ENCODE results near the gene RAMP3.
"Not testable (repeated sequence)": the region's sequence is repeated elsewhere in the genome, so short reads cannot be mapped to it uniquely, and the experiment has no call there.

RAMP3 gene

DNA sequence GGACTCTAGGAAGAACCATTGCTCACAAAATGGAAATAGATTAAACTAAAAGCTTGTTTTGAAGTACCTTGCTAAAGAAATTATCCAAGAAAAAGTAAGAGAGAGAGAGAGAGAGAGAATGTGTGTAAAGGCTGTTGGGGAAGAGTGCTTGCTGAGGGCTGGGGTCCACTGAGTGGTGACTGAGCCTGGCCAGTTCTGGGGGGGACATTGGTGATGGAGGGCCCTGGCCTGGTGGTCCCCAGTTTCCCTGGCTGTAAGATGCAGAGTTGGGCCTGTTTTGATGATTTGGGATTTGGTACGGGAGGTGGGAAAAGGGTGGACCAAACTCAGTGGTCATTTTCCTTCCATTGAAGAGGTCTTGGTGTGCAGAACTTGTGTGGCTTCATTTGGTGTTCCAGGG lies 880 bp downstream of the RAMP3 start:
- no peak for DNase-seq

GRCh38 chr7:45159296-45159695 lies 1.7 kb downstream of the RAMP3 start:
- DNase-seq, result no peak

DNA sequence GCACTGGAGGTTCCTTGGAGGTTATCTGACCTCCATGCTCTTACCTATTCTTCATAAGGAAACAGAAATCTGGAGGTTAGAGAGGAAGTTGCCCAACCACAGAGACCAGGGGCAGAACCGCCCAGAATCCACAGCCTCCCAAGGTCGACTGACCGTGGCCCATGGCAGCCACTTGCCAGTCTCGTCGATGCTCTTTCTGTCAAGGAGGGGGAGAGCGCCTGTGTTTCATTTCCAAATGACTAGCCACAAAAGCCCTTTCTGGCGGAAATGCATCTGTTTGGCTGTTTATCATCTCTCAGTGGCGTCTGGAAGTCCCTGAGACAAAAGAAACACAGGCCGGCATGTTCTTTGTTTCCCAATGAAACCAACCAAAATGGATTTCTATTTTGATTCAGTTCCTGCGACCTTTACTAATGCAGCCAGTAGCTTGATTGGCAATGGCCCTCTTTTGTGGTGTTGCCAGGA lies 2.9 kb downstream of the RAMP3 start:
- DNase-seq, result no peak

DNA sequence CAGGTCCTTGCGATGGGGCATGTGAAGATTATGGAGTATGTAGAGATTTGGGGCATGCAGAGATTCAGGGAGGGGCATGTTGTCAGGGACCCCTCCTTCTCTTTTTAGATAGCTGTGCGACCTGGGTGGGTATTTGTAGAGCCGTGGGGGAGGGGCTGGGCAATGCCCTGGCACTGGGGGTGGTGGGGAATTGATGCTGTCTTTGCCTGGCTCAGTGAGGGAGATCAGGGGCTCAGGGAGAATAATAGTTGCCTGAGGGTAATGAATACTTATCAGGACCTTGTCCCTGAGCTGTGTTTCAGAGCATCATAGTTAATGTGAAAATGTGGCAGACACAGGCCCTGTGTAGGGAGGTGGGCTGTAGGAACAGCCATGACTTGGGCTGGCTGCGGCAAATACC lies 3.5 kb downstream of the RAMP3 start:
- DNase-seq, result no peak

- DNase-seq, result no peak
Observed at GRCh38 chr7:45161842-45162241, 4.3 kb downstream of the RAMP3 start.

DNA sequence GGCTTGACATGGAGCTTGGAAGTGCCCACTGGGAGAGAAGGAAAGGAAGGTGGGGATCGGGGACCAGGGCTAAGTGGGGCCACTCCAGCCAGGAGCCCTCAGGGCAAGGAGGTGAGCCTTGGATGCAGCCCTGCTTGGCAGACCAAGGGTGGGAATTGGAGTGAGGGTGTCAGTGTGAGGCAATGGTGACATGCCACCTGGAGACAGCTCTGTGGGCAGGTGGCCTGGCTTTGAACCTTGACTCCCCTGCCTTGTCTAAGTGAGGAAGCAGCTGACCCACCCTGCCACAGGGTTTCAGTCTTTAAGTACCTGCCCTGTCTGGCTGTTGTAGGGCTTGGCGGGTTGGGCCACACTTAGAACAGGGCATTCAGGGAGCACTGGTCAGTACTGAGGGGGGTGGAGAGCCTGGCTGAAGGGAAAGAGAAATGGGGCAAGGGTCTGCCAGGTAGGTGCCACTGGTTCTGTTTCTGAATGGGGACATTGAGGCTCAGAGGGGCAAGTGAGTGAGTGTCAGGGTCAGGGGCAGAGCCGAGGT lies 4.8 kb downstream of the RAMP3 start:
- no peak for DNase-seq

GRCh38 chr7:45162943-45163691 lies 5.5 kb downstream of the RAMP3 start:
- DNase-seq, result no peak

GRCh38 chr7:45163692-45164052 lies 6.1 kb downstream of the RAMP3 start:
- DNase-seq, result no peak

GRCh38 chr7:45164271-45164670 lies 6.7 kb downstream of the RAMP3 start:
- DNase-seq, result not testable (repeated sequence)

DNA sequence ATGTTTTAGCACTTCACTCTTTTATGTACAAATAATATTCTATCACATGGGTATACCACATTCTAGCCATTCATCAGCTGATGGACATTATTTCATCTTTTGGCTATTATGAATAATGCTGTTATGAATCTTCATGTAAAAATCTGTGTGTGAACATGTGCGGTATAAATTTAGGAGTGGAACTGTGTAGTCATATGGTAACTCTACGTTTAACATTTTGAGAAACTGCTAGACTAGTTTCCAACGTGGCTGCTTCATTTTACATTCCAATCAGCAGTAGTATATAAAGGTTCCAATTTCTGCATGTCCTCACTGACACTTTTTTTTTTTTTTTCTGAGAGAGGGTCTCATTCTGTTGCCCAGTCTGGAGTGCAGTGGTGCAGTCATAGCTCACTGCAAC lies 8.3 kb downstream of the RAMP3 start:
- no peak for DNase-seq

- no peak for DNase-seq
Observed at GRCh38 chr7:45171946-45172345, 14.4 kb downstream of the RAMP3 start.

DNA sequence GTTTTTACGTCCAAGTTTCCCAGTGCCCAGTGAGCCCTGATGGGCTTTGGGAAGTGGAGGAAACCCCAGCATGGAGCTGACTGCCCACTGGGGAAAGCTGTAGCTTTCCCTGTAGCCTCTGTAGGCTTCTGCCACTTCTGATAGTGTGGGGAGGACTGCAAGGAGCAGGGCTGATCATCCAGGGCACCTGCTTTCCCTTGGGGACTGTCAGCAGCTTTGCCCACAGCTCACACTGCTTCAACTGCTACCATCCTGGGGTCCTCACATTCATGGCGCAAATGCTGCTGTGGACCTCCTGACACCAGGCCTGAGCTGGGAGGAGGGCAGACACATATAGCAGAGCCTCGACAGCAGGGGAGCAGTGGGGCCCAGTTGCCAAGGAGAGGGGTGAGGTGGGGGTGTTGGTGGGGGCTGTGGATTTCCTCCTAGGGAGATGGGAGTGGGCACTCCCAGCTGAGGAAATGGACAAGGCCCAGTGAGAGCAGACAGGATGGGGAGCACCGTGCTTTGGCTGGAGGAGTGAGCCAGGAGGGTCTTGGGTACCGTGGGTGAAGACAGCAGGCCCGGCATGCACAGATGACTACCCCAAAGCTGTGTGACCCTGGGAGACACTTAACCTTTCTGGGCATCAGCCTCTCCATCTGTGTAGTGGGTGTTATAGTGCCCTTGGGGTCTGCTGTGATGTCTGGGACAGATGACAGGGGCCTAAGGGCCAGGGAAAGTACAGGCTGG lies 16.2 kb downstream of the RAMP3 start:
- no peak for DNase-seq

GRCh38 chr7:45174328-45174610 lies 16.7 kb downstream of the RAMP3 start:
- no peak for DNase-seq

- DNase-seq, result no peak
Observed at GRCh38 chr7:45174966-45175765, 17.6 kb downstream of the RAMP3 start.

DNA sequence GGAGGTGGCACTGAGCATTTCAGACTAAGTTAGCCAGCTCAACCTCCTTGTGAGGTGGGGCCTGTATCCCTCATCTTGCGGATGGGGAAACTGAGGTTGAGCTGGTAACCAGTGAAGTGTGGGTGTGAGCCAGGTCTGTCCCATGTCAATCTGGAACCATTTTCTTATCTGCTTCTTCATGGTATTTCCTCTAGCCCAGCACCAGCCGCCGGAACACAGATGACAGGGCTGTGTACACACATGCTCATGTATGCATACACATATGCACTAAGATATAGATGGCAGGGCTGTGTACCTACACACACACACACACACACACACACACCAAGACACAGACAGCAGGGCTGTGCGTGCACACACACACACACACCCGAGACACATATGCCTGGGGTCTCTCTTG lies 18.5 kb downstream of the RAMP3 start:
- no peak for DNase-seq

DNA sequence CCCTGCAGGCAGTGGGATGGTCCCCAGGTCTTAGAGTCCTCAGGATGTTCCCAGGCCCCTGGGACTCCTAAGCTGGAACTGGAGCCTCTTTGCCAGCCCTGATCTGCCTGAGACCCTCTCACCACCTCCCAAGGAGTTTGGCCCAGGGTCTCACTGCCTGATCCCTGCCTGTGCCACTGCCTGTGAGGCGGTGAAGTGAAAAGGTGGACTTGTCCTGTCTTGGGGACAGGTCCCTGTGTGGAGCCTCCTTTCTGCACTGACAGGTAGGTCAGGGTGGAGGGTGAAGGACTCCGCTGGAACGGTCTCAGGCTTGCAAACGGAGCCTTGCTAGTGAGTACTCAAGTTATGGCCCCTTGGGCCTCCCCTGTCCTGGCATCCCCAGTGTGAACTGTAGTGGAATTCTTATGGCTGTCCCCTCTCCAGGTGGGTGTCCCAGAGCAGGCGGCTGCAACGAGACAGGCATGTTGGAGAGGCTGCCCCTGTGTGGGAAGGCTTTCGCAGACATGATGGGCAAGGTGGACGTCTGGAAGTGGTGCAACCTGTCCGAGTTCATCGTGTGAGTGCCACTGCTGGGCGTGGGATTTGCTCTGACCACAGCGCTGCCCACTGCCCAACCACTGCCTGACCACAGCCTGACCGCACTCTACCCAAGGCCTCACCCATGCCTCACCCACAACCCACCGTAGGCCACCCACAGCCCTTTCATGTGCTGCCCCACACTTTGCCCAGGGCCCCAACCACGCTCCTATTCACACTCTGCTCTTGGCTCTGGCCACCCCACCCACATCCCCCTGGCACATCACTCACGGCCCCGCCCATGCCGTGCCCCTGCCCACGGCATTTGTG lies 19.5 kb downstream of the RAMP3 start:
- DNase-seq, result no peak

DNA sequence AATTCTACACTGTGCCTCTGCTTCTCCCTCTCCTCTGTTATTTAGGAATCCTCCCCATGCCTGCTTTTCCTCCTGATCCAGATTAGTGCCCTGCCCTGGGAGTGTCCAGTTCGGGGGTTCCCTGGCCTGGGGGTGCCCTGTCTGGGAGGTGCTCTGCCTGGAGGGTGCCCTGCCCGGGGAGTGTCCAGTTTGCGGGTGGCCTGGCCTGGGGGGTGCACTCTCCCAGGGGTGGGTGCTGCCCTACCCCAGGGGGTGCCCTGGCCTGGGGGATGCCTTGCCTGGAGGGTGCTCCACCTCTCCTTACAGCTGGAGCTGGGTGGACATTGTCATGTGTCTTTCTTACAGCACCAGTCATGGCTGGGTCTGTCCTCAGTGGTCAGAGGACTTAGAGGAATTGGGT lies 20.2 kb downstream of the RAMP3 start:
- DNase-seq, result no peak

DNA sequence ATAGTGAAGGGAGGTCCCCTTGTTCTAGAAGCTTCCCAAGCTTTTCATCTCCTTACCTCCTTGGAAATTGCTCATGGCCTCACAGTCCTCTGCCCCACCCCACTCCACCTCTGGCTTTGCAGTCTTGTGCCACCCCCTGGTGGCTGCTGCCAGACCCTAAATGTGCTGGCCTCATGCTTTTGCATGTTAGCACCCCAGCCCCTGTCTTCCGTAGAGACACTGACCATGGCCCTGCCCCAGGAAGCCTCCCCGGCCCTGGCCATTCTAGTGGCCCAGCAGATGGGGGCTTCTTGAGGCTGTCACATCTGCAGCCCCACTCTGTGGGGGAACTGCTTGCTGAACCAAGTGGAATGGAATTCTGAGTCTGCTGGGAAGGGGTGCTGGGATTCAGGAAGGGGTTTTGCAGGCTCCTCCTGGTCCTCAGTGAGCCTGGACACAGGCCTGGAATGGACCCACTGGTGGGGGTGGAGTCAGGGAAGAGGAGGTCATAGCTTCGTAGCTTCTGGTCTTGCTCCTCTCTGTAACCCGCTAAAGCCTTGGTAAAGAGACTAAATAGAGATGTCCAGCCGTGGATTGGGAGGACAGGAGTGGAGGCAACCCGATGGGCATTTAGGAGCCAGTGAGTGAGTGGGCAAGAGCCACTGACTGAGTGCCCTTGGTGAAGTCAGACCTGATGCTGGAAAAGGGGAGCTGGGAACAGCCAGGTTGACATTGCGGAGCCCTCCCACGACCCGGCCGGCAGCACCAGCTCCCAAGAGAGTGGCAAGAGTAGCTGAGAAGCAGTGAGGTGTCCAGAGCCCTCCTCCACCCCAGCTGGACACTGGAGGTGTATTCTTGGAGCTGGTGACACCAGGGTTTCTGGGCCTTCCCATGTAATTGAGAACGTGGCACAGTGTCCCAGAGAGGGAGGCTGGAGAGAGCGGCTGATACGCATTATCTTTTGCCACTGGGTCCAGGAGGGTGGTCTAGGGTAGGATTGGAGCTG lies 20.9 kb downstream of the RAMP3 start:
- DNase-seq, result no peak

DNA sequence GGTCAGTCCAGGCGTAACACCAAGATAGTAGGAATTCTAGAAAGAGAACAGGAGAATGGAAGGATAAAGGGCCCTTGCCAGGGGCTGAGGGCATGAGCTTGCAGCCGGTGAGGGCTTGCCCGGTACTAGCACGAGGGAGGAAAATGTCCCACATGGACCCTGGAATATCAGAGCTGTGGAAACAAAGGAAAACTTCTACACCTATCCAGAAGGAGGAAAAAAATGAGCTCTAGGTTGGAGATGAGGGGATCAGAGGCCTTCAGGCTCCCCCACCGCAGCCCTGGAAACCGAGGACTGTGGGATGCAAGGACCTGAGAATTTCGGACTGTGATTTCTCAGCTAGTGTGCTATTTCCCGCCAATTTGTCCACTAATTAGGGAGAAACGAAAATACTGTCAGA lies 22.1 kb downstream of the RAMP3 start:
- no peak for DNase-seq

DNA sequence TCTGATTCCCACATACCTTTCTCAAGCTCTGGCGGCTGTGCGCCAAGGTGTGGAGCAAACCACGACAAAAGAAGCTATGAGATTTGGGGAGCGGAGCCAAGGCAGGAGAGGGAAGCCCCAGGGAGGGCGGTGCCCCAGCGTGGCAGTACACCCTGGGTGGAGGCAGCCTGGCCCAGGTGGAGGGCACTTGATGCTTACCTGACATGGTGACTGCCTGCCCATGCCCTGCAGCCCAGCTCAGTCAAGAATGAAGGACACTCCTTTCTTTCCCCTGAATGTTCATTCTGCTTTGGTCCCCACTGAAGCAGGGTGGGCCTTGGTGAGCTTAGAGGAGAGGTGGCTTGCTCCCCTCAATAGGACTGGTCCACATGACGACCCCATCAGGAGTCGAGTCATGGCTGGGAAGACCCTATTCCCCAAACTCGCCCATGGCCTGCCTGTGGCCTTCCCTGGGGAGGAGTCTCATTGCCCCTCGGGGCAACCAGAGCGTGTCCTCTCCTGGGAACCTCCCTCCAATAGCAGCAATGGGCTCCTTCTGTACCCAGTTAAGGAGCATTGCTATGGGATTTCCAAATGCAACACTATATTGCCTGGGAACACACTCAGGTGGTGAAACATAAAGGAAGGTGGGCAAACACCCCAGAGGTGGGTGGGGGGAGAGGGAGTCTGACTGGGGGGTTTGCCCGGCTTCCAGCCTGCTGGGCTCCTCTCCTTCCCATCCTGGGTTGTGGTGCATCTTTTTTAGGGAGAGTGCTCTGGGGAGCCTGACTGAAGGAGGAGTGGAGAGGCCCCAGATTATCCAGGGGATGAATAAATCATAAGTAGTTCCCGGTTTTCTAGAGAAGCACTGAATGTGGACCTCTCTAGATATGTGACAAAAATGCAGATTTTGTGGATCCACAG lies 22.7 kb downstream of the RAMP3 start:
- no peak for DNase-seq
